Peyer's patch (tissue), 4 donors: ENCODE data around the gene CEP83.

Source experiments
- CTCF ChIP-seq, 6 experiments: fragments of 450-650 bp in 4 of 6; fragments of 200-600 bp in 2 of 6; sonication (generic) in 1 of 6; IDR thresholded peaks; one replicate each; pipeline ENCODE4 v1.5.1; 2017 to 2019; ENCODE audit warnings: antibody characterized with exemption in 6 of 6, mild to moderate bottlenecking in 3 of 6, moderate library complexity in 1 of 6
- POLR2A ChIP-seq, 2 donors: fragments of 450-650 bp; IDR thresholded peaks; one replicate each; pipeline ENCODE4 v1.5.1; 2017; ENCODE audit warnings: antibody characterized with exemption in 2 of 2, mild to moderate bottlenecking in 2 of 2, moderate library complexity in 2 of 2

GRCh38 chr12:94297096-94297699 is 162.5 kb downstream of the CEP83 start:
- no peak for TF ChIP-seq POLR2A (IDR thresholded peaks at IDR 0.05)
- no peak for TF ChIP-seq CTCF (IDR thresholded peaks at IDR 0.05)
